ENCODE data around the gene FAM53B. TPM values are rescaled to one million over a fixed set of nuclear protein-coding genes. Genes with fewer than 3 reads are reported as not detected.

Gene FAM53B
- total RNA-seq, 2 donors from 2014 or later = 16.6 to 21.8 TPM

DNA sequence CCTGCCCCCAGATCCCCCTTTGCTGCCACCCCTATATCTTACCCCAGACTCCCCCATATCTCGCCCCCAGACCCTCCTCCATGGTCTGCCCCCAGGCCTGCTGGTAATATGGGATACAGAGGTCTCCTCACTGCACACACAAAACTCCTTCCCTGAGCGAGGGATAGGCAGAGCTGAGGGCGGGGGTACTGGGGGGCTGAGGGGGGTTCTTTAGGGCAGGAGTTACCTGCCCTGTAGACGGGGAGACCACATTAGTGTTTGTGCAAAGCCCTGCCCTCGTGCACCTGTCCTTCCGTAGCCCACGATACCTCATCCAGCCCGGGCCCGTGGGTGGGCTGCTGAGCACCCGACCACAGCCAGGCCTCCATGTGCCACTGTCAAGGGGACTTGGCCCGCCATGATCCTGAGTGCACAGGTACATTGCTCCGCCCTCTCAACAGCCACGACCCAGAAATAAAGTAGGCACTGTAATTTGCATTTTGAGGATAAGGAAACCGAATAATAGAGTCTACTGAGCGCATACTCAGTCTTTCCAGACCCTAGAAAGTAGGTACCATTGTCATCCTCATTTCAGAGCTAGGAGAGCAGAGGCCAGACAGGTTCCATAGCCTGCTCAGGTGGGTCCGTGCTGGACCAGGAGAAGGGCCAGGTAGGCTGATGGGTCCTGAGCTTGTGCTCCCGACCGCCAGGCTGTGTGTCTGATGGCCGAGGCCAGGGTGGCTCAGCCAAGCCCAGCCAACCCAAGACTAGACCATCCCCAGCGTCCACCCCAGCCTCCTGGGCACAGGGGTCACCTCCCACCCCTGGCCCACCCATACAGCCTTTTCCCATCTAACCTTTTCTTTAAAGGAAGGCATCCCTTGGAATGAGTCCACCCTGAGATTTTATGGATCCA is 167.4 kb downstream of the FAM53B start:
- no peaks in the 10 kb centered on the region for H3K36me3 Mint-ChIP-seq

DNA sequence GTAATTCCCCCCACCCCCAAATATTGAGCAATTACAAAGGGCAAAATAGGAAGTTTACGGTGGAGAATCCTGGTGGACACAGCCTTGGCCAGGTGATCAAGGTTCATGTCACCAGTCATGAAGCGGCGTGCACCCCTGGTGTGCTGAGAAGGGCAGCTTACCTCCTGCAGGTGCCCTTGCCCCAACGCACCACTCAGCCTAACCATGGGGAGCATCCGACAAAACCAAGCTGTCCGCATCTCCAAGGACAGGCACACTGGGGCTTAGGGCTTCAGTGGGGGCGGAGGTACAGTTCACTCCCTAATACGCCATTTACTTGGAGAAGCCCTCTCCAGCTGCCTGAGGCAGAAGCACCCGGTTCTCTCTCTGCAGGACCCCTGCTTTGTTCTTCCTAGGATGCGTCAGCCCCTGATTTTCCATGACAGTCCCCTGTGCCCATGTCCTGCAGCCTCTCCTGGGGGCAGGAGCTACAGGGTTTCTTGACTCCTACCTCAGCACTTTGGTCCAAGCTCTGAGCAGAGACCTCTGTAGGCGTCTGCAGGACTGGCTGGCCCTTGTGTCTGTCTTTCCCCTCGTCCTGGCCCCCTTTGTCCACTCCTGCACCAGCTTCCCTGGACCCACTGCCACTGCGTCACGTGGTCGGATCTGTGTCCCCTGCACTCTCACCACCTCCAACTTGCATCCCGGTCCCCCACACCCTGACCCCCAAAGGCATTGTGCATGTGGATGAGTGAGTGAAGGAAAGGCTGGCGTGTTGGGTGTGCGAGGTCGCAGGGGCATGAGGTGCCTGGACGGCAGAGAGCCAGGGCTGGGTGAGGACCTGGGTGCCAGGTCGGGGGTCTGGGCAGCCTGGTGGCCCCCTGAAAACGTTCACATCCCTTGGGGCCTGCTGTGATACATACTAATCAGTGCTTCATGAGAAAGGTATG is 168.8 kb downstream of the FAM53B start:
- Mint-ChIP-seq H3K4me1 (ENCODE audit: low read depth in 2 of 2) (peaks cover 0 to 2% of the 10 kb centered on the region in 2 donors), H3K36me3 (no peaks in the 10 kb centered on the region), H3K4me3 (no peak overlapping the region), H3K9me3 (no peaks in the 10 kb centered on the region), H3K27me3 (no peaks in the 10 kb centered on the region), H3K27ac (no peak overlapping the region)
- ATAC-seq = no peak
- peak; percentile 59 for DNase-seq (ENCODE audit: low spot score)

More for the DNA sequence above, 167.4 kb downstream of the FAM53B start:
- Mint-ChIP-seq H3K4me1 (ENCODE audit: low read depth in 2 of 2) (peaks cover 0 to 2% of the 10 kb centered on the region in 2 donors), H3K27ac (no peak overlapping the region), H3K4me3 (no peak overlapping the region), H3K27me3 (no peaks in the 10 kb centered on the region), H3K9me3 (no peaks in the 10 kb centered on the region)
- ATAC-seq = no peak
- no peak for DNase-seq (ENCODE audit: low spot score)

DNA sequence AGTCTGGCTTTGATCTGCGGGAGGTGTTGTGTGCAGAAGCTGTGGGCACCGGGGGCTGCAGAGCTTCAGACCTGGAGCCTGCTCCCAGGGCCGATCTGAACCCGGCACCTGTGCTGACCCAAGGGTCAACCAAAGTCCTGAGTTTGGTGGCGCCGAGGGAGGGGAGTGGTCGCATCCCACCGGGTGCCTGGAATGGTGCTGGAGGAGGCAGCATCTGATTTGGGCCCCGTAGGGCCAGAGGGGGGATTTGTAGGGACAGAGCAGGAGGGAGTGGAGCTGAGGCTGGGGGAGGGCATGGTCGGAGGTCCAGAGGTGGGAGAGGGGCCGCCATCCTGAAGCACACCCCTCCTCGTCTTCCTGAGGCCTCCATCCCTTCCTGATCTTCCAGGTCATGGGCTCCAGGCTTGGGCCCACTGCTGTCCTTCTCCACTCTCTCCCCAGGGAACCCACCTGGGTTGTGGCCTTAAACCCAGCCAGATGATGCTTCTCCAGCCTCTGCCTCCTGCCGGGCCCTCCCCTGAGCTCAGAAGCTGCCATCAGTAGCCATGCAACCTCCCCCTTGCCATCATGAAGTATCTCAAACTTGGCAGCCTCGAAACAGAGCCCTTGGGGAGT is 169.6 kb downstream of the FAM53B start:
- Mint-ChIP-seq H3K36me3 (no peaks in the 10 kb centered on the region), H3K27me3 (no peaks in the 10 kb centered on the region), H3K9me3 (no peaks in the 10 kb centered on the region), H3K4me3 (no peak overlapping the region), H3K27ac (no peak overlapping the region), H3K4me1 (ENCODE audit: low read depth in 2 of 2) (peaks cover 0 to 2% of the 10 kb centered on the region in 2 donors)
- no peak for ATAC-seq
- DNase-seq (ENCODE audit: low spot score) = peak; percentile 56

DNA sequence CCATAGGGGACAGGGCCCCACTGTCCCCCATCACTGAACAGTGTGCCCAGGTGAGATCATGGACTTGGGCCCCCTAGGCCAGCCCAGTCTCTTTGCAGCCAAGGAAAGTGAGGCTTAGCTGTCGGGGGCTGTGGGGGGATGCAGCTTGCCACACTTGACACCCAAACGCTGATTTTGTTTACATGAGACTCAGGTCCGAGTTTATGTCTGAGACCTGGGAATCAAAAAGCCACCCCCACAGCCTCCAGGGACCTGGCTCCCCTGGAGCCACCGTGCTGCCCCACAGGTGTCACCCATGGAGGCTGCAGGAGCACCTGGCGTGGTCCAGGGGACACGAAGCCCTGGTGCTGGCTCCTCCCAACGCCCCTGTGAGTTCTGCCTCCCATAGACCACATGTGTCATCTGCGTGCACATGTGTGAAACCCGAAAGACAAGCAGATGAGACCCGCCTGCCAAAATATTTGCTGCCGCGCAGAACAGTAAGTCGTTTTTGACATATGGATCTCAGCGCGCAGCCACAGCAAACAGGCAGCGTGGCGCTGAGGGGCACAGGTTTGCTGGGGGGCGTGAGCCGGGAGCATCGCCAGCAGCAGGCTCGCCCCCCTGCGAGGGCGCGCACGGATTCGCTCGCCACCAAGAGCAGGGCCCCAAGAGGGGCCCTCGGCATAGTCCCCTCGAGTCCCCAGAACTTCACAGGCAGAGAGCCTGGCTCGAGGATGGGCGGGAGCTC is 170.3 kb downstream of the FAM53B start:
- H3K4me3 Mint-ChIP-seq = no peak overlapping the region
- H3K27ac Mint-ChIP-seq = no peak overlapping the region
- ATAC-seq = no peak

DNA sequence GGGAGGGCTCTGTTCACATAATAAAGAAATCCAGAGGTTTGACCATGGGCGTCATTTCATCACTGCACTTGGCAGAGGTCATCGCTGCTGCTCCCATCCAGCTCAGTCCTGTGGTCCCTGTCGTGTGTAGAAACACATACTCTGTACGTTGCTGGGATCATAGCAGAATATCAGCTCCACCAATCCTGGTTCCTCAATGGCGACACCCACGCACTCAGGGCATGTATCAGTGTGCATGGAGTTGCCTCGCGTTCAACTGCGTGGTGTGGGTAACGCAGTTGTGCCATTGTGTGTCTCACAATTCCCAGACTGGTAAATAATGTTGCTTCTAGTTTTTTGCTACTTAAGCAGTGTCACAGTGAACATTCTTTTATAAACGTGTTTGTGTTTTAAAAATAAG is 171.4 kb downstream of the FAM53B start:
- Mint-ChIP-seq H3K4me3 (no peak overlapping the region), H3K27ac (no peak overlapping the region), H3K27me3 (no peaks in the 10 kb centered on the region), H3K36me3 (no peaks in the 10 kb centered on the region), H3K4me1 (ENCODE audit: low read depth in 2 of 2) (peaks cover 0 to 2% of the 10 kb centered on the region in 2 donors), H3K9me3 (no peaks in the 10 kb centered on the region)
- no peak for ATAC-seq
- DNase-seq (ENCODE audit: low spot score) = no peak

More for the DNA sequence above, 170.3 kb downstream of the FAM53B start:
- Mint-ChIP-seq H3K27me3 (no peaks in the 10 kb centered on the region), H3K36me3 (no peaks in the 10 kb centered on the region), H3K4me1 (ENCODE audit: low read depth in 2 of 2) (peaks cover 0 to 2% of the 10 kb centered on the region in 2 donors), H3K9me3 (no peaks in the 10 kb centered on the region)
- DNase-seq (ENCODE audit: low spot score) = no peak

DNA sequence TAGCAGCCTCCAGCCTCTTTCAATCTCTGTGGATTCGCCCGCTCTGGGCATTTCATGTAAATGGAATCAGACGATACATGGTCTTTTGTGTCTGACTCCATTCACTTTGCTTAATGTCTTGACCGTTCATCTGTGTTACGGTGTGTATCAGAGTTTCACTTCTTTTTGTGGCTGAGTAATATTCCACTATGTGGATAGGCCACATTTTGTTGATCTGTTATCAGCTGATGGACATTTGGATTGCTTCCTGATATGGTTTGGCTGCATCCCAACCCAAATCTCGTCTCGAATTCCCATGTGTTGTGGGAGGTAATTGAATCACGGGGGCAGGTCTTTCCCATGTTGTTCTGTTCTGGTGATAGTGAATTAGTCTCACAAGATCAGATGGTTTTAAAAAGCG is 173.5 kb downstream of the FAM53B start:
- Mint-ChIP-seq H3K4me3 (no peak overlapping the region), H3K27me3 (no peaks in the 10 kb centered on the region), H3K9me3 (no peaks in the 10 kb centered on the region), H3K27ac (no peak overlapping the region), H3K4me1 (ENCODE audit: low read depth in 2 of 2) (peaks cover 0 to 2% of the 10 kb centered on the region in 2 donors), H3K36me3 (no peaks in the 10 kb centered on the region)
- DNase-seq (ENCODE audit: low spot score) = no peak
- ATAC-seq = no peak

DNA sequence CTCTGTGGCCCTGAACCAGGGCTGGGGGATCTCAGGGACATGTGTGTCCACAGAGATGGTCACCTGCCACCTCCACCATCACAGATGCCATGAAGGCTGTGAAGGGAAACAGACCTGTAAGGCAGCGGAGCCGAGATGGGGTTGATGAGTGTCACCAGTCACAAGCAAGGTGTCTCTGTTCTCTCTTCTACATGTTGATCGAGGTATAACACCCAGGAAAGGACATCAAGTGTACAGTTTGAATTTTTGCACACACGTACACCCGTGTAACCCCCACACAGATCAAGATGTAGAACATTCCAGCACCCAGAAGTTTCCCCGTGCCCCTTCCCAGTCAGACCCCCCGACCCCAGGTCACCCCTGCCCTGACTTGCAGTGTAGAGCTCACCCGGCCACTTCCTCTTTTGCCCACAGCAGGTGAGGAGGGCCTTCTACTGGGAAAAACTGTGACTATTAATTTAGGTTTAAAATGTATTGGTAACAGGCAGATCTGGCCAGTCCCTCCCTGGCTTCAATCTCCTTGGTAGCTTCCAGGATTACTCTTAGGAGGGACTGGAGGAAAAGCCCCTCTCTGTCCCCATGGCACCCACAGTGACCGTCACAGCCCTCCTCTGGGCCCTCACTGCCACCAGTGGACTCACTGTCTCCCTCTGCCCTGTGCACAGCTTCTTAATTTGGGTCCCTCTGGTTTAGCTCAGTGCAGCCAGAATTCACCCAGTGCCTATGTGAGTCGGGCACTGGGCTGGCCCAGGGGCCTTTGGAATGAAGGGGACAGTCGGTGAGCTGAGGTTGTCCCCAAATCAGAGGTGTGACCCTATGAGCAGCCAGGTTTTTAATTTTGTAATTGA is 174.3 kb downstream of the FAM53B start:
- Mint-ChIP-seq H3K36me3 (no peaks in the 10 kb centered on the region), H3K27me3 (no peaks in the 10 kb centered on the region), H3K4me3 (no peak overlapping the region), H3K4me1 (ENCODE audit: low read depth in 2 of 2) (no peaks in the 10 kb centered on the region), H3K27ac (no peak overlapping the region), H3K9me3 (no peaks in the 10 kb centered on the region)
- ATAC-seq = no peak
- no peak for DNase-seq (ENCODE audit: low spot score)

Other genes starting within 250 kb of the FAM53B start
- gene EEF1AKMT2, start 47.5 kb upstream of the FAM53B start, total RNA-seq = 10 to 100 TPM; 18.4 to 24.4 TPM
- 10 to 100 TPM; 16.9 to 19.3 TPM for gene ABRAXAS2, start 57.4 kb upstream of the FAM53B start, total RNA-seq
- 10 to 100 TPM; 13.0 to 16.6 TPM for gene ZRANB1, start 197.7 kb upstream of the FAM53B start, total RNA-seq

All from natural killer cell treated with Interleukin-12 subunit alpha and Interleukin-12 subunit beta and Interleukin-15 and Interleukin-18, amount 100 ng/mL, for 72 hours (primary cell).